GM12878 (cell line): ENCODE results near the gene DNAAF8. TPM values are rescaled to one million over a fixed set of nuclear protein-coding genes. Genes with fewer than 3 reads are reported as not detected.

Source experiments
- ATAC-seq: fragments of 200-7000 bp; cut with Tn5 transposase; 3 replicates; pipeline ENCODE4 v1.9.1; 2020; ENCODE audit warnings: mild to moderate bottlenecking, moderate library complexity
- BruUV-seq: library from RNA; stranded (reverse); fragments of 400-500 nt; replicated peaks from 2 replicates; lab custom pipeline; 2021; lab: Mats Ljungman, UMichigan
- CTCF ChIA-PET: fragments of 300-600 bp; sonication (Branson Sonifier 250); formaldehyde crosslinking; extraction: SDS; loops from one replicate; lab custom pipeline; 2021; ENCODE audit warnings: inconsistent platforms; lab: Yijun Ruan, JAX
- POLR2A ChIA-PET: fragments of 350-600 bp; formaldehyde crosslinking; extraction: SDS; loops from one replicate; lab custom pipeline; 2021; ENCODE audit warnings: inconsistent platforms; lab: Charles Lee
- RAD21 ChIA-PET: fragments of 300-600 bp; sonication (Branson Sonifier 250); formaldehyde crosslinking; loops from one replicate; lab custom pipeline; 2023; ENCODE audit warnings: antibody characterized with exemption; ENCODE audit not compliant: unreplicated experiment; lab: Charles Lee
- SMC1A ChIA-PET: fragments of 300-600 bp; sonication (Branson Sonifier 250); formaldehyde crosslinking; loops from one replicate; lab custom pipeline; 2023; ENCODE audit not compliant: unreplicated experiment, uncharacterized antibody; lab: Charles Lee
- DNase-seq: peaks from one replicate; pipeline ENCODE4 v3.0.0-alpha.2; 2011; ENCODE audit warnings: low read depth, low spot score
- FAIRE-seq: peaks from 3 replicates; lab custom pipeline; 2011; peaks lifted over from hg19 to GRCh38; lab: Jason Lieb, UNC
- H2AFZ ChIP-seq: 2 replicates; pipeline ENCODE4 v1.6.0; 2011; ENCODE audit warnings: low read depth, low read length, control low read depth; ENCODE audit not compliant: control insufficient read depth
- H3K27ac ChIP-seq: 2 replicates; pipeline ENCODE4 v1.5.1; 2011; ENCODE audit warnings: control low read depth; ENCODE audit not compliant: control insufficient read depth, insufficient read depth
- H3K27me3 ChIP-seq, 2 experiments: replicated peaks in 1 of 2; 2 replicates each; pipeline versions ENCODE4 v1.6.0 to v1.6.1; 2011; ENCODE audit warnings: low read length in 1 of 2; ENCODE audit not compliant: control insufficient read depth in 2 of 2, insufficient read depth in 2 of 2
- H3K36me3 ChIP-seq, 2 experiments: 2 replicates each; pipeline ENCODE4 v1.5.1; 2011; ENCODE audit warnings: low read length in 1 of 2; ENCODE audit not compliant: control insufficient read depth in 2 of 2, insufficient read depth in 2 of 2
- H3K4me1 ChIP-seq: 2 replicates; pipeline ENCODE4 v1.6.1; 2011; ENCODE audit warnings: mild to moderate bottlenecking, low read length, moderate library complexity, mixed read lengths; ENCODE audit not compliant: control insufficient read depth, insufficient read depth
- H3K4me2 ChIP-seq: 2 replicates; pipeline ENCODE4 v1.6.0; 2011; ENCODE audit warnings: control low read depth; ENCODE audit not compliant: control insufficient read depth, insufficient read depth
- H3K4me3 ChIP-seq: fragments of 200-600 bp; sonication (generic); 2 replicates; pipeline ENCODE4 v1.5.1; 2016
- H3K79me2 ChIP-seq: 2 replicates; pipeline ENCODE4 v1.6.0; 2011; ENCODE audit warnings: low read length; ENCODE audit not compliant: control insufficient read depth, insufficient read depth
- H3K9ac ChIP-seq: 2 replicates; pipeline ENCODE4 v1.8.0; 2011; ENCODE audit warnings: low read length, control low read depth, mixed read lengths; ENCODE audit not compliant: control insufficient read depth, insufficient read depth
- H3K9me3 ChIP-seq: replicated peaks from 3 replicates; pipeline ENCODE4 v1.5.1; 2011; ENCODE audit warnings: mild to moderate bottlenecking, low read length; ENCODE audit not compliant: control insufficient read depth, insufficient read depth
- H4K20me1 ChIP-seq: 2 replicates; pipeline ENCODE4 v1.6.0; 2011; ENCODE audit not compliant: control insufficient read depth, insufficient read depth
- BACH1 ChIP-seq: fragments of 450-650 bp; IDR thresholded peaks from 2 replicates; pipeline ENCODE4 v1.6.1; 2017; ENCODE audit warnings: mild to moderate bottlenecking, borderline replicate concordance
- BHLHE40 ChIP-seq, 2 experiments: fragments of 450-650 bp in 1 of 2; IDR thresholded peaks; 2 replicates each; pipeline ENCODE4 v1.6.1; 2011 to 2017; ENCODE audit warnings: low read depth in 2 of 2, borderline replicate concordance in 1 of 2, improper control_type of control experiment in 1 of 2, low read length in 1 of 2, mild to moderate bottlenecking in 1 of 2
- CHD2 ChIP-seq: IDR thresholded peaks from 2 replicates; pipeline ENCODE4 v1.6.1; 2011; ENCODE audit warnings: low read depth, low read length, improper control_type of control experiment, borderline replicate concordance
- CHD4 ChIP-seq: fragments of 200-600 bp; sonication (generic); IDR thresholded peaks from 2 replicates; pipeline ENCODE4 v1.6.1; 2016; ENCODE audit warnings: mild to moderate bottlenecking
- DPF2 ChIP-seq: fragments of 450-650 bp; IDR thresholded peaks from 2 replicates; pipeline ENCODE4 v1.6.1; 2017; ENCODE audit warnings: mild to moderate bottlenecking
- FOXM1 ChIP-seq: IDR thresholded peaks from 2 replicates; pipeline ENCODE4 v1.6.1; 2012; ENCODE audit warnings: low read depth, mild to moderate bottlenecking, inconsistent platforms, low read length, moderate library complexity
- GATAD2B ChIP-seq: fragments of 450-650 bp; conservative IDR thresholded peaks from 2 replicates; pipeline ENCODE4 v1.6.1; 2017; ENCODE audit warnings: low read depth, mild to moderate bottlenecking, moderate library complexity
- IKZF1 ChIP-seq: fragments of 450-650 bp; conservative IDR thresholded peaks from 2 replicates; pipeline ENCODE4 v1.6.1; 2017; ENCODE audit warnings: antibody characterized with exemption, mild to moderate bottlenecking
- IRF4 ChIP-seq: IDR thresholded peaks from 2 replicates; pipeline ENCODE4 v1.6.1; 2011; ENCODE audit warnings: low read depth, low read length
- LARP7 ChIP-seq: fragments of 450-650 bp; IDR thresholded peaks from 2 replicates; pipeline ENCODE4 v1.6.1; 2017; ENCODE audit warnings: mild to moderate bottlenecking
- NFXL1 ChIP-seq: fragments of 450-650 bp; IDR thresholded peaks from 2 replicates; pipeline ENCODE4 v1.6.1; 2017; ENCODE audit warnings: antibody characterized with exemption, mild to moderate bottlenecking, borderline replicate concordance
- NFYB ChIP-seq: IDR thresholded peaks from 2 replicates; pipeline ENCODE4 v1.6.1; 2011; ENCODE audit warnings: low read depth, mild to moderate bottlenecking, low read length, improper control_type of control experiment, moderate library complexity; ENCODE audit not compliant: insufficient read depth
- NR2F1 ChIP-seq: fragments of 450-650 bp; conservative IDR thresholded peaks from 2 replicates; pipeline ENCODE4 v1.6.1; 2017; ENCODE audit warnings: mild to moderate bottlenecking
- NRF1 ChIP-seq: conservative IDR thresholded peaks from 2 replicates; pipeline ENCODE4 v1.6.1; 2011; ENCODE audit warnings: mild to moderate bottlenecking, low read depth, low read length, improper control_type of control experiment
- POLR2A ChIP-seq: IDR thresholded peaks from 2 replicates; pipeline ENCODE4 v1.6.1; 2011; ENCODE audit warnings: low read depth, mild to moderate bottlenecking, low read length
- POU2F2 ChIP-seq: IDR thresholded peaks from 3 replicates; pipeline ENCODE4 v1.6.1; 2011; ENCODE audit warnings: low read depth, mild to moderate bottlenecking, low read length, borderline replicate concordance
- RELA ChIP-seq: fragments of 450-650 bp; IDR thresholded peaks from 2 replicates; pipeline ENCODE4 v1.8.0; 2014; ENCODE audit warnings: borderline replicate concordance; ENCODE audit not compliant: partially characterized antibody
- RFX5 ChIP-seq: IDR thresholded peaks from 2 replicates; pipeline ENCODE4 v1.6.1; 2011; ENCODE audit warnings: low read depth, low read length, improper control_type of control experiment
- SMC3 ChIP-seq: IDR thresholded peaks from 2 replicates; pipeline ENCODE4 v1.6.1; 2011; ENCODE audit warnings: low read length, improper control_type of control experiment, borderline replicate concordance
- ZNF207 ChIP-seq: fragments of 450-650 bp; IDR thresholded peaks from 2 replicates; pipeline ENCODE4 v1.6.1; 2014; ENCODE audit warnings: antibody characterized with exemption, mild to moderate bottlenecking, borderline replicate concordance
- ZNF24 ChIP-seq: fragments of 450-650 bp; IDR thresholded peaks from 2 replicates; pipeline ENCODE4 v1.6.1; 2017; ENCODE audit warnings: antibody characterized with exemption, mild to moderate bottlenecking
- ZSCAN29 ChIP-seq: fragments of 450-650 bp; IDR thresholded peaks from 2 replicates; pipeline ENCODE4 v1.6.1; 2017; ENCODE audit warnings: mild to moderate bottlenecking, moderate library complexity
- WGBS: methylation state at CpG from one replicate; pipeline ENCODE4 v1.1.6; 2016; ENCODE audit warnings: low lambda C conversion rate; ENCODE audit not compliant: insufficient replicate concordance, insufficient coverage; ENCODE audit errors: missing lambda C conversion rate; 5-methylcytosine and 5-hydroxymethylcytosine counted together
- in situ Hi-C: fragments of 300-500 bp; cut with MboI; formaldehyde crosslinking; loops from 9 replicates; pipeline ENCODE4 v1.14.3; 2018; ENCODE audit warnings: mixed read lengths
- intact Hi-C: fragments of 100-400 bp; cut with micrococcal nuclease; formaldehyde crosslinking; loops from one replicate; pipeline ENCODE4 v1.14.2; 2022; ENCODE audit not compliant: unreplicated experiment
- polyA plus RNA-seq, 11 experiments: library from polyadenylated mRNA; depleted of rRNA in 4 of 11; unstranded in 6 of 11; stranded (reverse) in 5 of 11; fragments of >200 nt; fragmentation: Nextera tagmentation in 4 of 11; fragmentation: Illumina TruSeq in 1 of 11; extraction: Ambion mirVana in 4 of 11; extraction: Trizol in 1 of 11; gene quantifications; 1 replicate in 1 of 11; 2 replicates in 10 of 11; pipeline versions ENCODE4 v1.2.1 to v1.2.3, GENCODE V29; 2011 to 2016; ENCODE audit warnings: inconsistent platforms in 2 of 11, missing spikeins in 2 of 11, low read depth in 1 of 11
- total RNA-seq, 4 experiments: library from RNA; depleted of rRNA in 3 of 4; stranded (reverse); fragments of >200 nt in 3 of 4; fragmentation: Illumina TruSeq in 1 of 4; extraction: Trizol in 1 of 4; gene quantifications; 2 replicates each; pipeline versions ENCODE4 v1.2.1 to v1.2.3, GENCODE V29; 2013 to 2021
- TF ChIP-seq, protein P1 (sequence below): fragments of 450-650 bp; IDR thresholded peaks from 2 replicates; pipeline ENCODE4 v1.6.1; 2016; ENCODE audit warnings: mild to moderate bottlenecking

Gene DNAAF8
- total and polyA plus RNA-seq, 10 of the 15 experiments (the other 5 are each of a cell fraction or from before 2014, with no cell fraction given), result 0.01 to 0.78 (median 0.22) TPM; not detected in 2

DNA sequence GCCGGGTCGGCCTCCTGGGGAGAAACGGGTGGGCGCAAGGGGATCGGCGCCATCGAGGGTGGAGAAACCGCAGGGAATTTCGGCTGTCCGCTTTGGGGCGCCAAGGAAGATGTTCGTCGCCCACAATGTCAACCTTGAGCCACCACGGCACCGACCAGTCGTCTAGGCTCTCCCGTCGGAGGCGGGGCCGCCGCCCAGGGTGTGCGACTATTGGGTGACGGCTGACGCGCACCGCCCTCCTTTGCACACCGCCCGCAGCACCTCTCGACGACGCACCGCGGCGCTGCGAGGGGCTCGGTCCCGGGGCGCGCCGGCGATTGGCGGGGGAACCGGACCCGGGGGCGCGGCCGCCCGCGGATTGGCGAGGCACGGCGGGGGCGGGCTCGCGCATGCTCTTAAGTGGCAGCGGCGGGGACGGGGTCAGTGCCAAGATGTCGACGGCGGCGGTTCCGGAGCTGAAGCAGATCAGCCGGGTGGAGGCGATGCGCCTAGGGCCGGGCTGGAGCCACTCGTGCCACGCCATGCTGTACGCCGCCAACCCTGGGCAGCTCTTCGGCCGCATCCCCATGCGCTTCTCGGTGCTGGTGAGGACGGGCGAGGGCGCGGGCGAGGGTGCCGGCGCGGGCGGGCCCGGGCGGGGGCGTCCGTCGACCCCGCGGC, 40.9 kb upstream of the DNAAF8 start, which contains the start of gene NUDT16L1 (continued):
- TF ChIP-seq NRF1 (peak; percentile 53), ZSCAN29 (peak; percentile 48; the same call in 1 of the 2 replicates), IKZF1 (peak; percentile 65; the same call in 1 of the 2 replicates), IRF4 (no peak), NFYB (peak; percentile 93)
- TF ChIP-seq, all 136 proteins: peak for 36

DNA sequence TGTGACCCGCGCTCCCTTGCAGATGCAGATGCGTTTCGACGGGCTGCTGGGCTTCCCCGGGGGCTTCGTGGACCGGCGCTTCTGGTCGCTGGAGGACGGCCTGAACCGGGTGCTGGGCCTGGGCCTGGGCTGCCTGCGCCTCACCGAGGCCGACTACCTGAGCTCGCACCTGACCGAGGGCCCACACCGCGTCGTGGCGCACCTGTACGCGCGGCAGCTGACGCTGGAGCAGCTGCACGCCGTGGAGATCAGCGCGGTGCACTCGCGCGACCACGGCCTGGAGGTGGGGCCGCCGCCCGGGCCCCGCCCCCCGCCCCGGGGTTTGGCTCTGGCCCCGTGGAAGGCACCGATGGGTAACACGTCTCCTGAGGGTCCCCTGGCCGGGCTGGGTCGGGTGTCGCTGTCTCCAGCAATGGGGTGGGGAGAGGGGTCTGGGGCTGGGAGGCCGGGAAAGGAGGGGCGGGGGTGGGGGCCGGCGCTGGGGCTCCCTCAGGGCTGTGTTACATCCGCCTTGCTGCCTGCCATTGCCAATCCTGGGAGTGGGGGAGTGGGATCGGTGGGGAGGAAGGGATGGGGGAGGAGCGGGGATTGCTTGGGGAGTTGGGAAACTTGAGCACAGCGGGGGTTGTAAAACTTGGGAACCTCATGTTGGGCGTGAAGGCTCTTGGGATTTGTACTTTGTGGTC, 40.2 kb upstream of the DNAAF8 start:
- intact Hi-C loops, result loop anchor here (5.0 kb wide), 1 partner anchor 263 kb away; the partner anchor contains the start of gene SEC14L5
- ChIA-PET RAD21 (interaction anchor here (1.9 kb wide), 1 partner anchor 40 kb away, joined by 7 read pairs; the partner anchor contains the start of genes ANKS3 and DNAAF8), CTCF (interaction anchor here (0.8 to 1.9 kb wide), 3 partner anchors 16 to 105 kb away, joined by 3 to 5 read pairs (median 3); partner anchors contain the start of gene MGRN1), SMC1A (no interaction called here), POLR2A (interaction anchor here (1.0 to 1.3 kb wide), 3 partner anchors 10 to 108 kb away, joined by 3 to 6 read pairs (median 4); partner anchors contain the start of genes ANKS3, DNAAF8 and ROGDI)
- DNase-seq (no peak), FAIRE-seq (no peak), ATAC-seq (peak; percentile 60)
- 2% methylated on average over 39 of the region's 54 CpGs for WGBS
- H4K20me1 ChIP-seq, result no peaks in the 10 kb centered on the region
- H3K9ac ChIP-seq, result peak overlapping the region; percentile 92
- peak overlapping the region; percentile 74 for H3K27ac ChIP-seq
- TSS peak; percentile 60 for BruUV-seq
- H2AFZ ChIP-seq, result peak overlapping the region; percentile 69
- in situ Hi-C loops, result no loop called here
- no peaks in the 10 kb centered on the region for H3K9me3 ChIP-seq
- H3K4me1 ChIP-seq, result peaks cover 12% of the 10 kb centered on the region
- peaks cover 2 to 26% of the 10 kb centered on the region in 2 experiments; a peak in 3 of 4 replicates for H3K36me3 ChIP-seq
- H3K79me2 ChIP-seq, result peaks cover 11% of the 10 kb centered on the region
- no peaks in the 10 kb centered on the region for H3K27me3 ChIP-seq
- peak overlapping the region; percentile 94 for H3K4me3 ChIP-seq
- peak overlapping the region; percentile 64; the same call in 1 of the 2 replicates for H3K4me2 ChIP-seq
- TF ChIP-seq RFX5 (0 out of 2 replicates have a peak, but pooled peaks have one; percentile 20), DPF2 (peak; percentile 2; the same call in 1 of the 2 replicates), CHD2 (peak; percentile 18; the same call in 1 of the 2 replicates), POLR2A (peak; percentile 71), GATAD2B (peak; percentile 74; the same call in 1 of the 2 replicates), BACH1 (peak; percentile 8; the same call in 1 of the 2 replicates), RELA (no peak), NR2F1 (0 out of 2 replicates have a peak, but pooled peaks have one; percentile 32), SMC3 (no peak), ZNF207 (no peak), ZNF24 (no peak), BHLHE40 (IDR thresholded peaks at IDR 0.05; ENCODE audit: borderline replicate concordance in 1 of 2, low read depth in 2 of 2, low read length in 1 of 2) (peak in 1 of 2 experiments; percentile 49; a peak in 2 of 4 replicates), CHD4 (no peak), FOXM1 (no peak), LARP7 (peak; percentile 51; the same call in 1 of the 2 replicates), POU2F2 (no peak), NFXL1 (no peak)
- TF ChIP-seq, protein P1, sequence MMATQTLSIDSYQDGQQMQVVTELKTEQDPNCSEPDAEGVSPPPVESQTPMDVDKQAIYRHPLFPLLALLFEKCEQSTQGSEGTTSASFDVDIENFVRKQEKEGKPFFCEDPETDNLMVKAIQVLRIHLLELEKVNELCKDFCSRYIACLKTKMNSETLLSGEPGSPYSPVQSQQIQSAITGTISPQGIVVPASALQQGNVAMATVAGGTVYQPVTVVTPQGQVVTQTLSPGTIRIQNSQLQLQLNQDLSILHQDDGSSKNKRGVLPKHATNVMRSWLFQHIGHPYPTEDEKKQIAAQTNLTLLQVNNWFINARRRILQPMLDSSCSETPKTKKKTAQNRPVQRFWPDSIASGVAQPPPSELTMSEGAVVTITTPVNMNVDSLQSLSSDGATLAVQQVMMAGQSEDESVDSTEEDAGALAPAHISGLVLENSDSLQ, result no peak
